HT-29 (cell line): ENCODE results near the gene FBXW10B. TPM values are rescaled to one million over a fixed set of nuclear protein-coding genes. Genes with fewer than 3 reads are reported as not detected.
"Not testable (repeated sequence)": the region's sequence is repeated elsewhere in the genome, so short reads cannot be mapped to it uniquely, and the experiment has no call there.

Experiments used
- DNase-seq: peaks from one replicate; pipeline ENCODE4 v3.0.0-alpha.2; 2015; ENCODE audit warnings: low spot score
- total RNA-seq: library from RNA; depleted of rRNA; stranded (reverse); fragments of >200 nt; shearing (Covaris generic); gene quantifications from 2 replicates; pipeline ENCODE4 v1.2.3, GENCODE V29; 2014

The FBXW10B gene
- total RNA-seq, 1 experiment from 2014 or later: 0.43 TPM

DNA sequence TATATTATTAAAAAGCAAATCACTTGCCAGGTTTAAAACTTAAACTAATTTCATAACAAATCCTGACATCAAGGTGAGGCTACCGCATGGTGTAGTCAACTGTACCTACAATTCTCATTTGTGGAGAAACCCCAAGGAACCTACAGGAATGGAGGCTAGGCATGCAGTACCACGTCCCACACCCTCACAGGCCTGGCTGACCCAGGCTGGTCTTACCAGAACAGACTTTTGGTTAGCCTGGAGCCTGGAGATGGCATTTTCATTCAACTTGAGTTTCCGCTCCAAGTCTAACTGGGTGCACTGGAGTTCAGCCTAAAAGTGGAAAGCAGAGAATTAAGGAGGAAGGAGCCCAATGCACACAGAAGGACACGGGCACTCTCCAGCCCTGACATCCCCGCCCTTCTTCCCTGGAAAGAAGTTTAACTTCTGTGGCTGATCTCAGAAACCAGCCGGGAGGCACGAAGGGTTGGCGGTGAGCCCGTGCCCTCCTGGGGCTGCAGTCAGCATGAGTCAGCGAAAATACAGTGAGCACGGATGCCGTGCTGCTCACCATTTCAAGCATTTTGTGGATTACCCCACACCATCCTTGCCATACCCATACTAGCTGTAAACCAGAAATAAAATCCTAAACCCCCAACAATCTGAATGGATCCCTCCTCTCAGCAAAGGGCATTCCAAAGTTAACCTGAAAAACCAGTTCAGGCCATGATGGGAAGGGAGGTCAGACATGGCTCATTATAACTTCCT is 23.2 kb upstream of the FBXW10B start:
- not testable (repeated sequence) for DNase-seq

DNA sequence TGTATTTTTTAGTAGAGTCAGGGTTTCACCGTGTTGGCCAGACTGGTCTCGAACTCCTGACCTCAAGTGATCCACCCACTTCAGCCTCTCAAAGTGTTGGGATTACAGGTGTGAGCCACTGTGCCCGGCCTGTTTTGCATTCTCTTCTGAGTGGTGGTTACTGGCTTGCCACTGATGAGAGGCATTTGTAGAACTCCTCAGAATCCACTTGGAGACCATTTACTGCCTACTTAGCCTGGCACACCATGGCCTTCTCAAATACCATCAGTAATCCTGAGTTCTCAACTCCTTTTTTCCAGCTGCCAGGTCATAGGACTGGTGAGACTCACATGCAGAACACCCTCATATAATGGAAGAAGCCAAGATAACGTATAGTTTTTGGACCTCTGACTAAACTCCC is 22.5 kb upstream of the FBXW10B start:
- DNase-seq: not testable (repeated sequence)

DNA sequence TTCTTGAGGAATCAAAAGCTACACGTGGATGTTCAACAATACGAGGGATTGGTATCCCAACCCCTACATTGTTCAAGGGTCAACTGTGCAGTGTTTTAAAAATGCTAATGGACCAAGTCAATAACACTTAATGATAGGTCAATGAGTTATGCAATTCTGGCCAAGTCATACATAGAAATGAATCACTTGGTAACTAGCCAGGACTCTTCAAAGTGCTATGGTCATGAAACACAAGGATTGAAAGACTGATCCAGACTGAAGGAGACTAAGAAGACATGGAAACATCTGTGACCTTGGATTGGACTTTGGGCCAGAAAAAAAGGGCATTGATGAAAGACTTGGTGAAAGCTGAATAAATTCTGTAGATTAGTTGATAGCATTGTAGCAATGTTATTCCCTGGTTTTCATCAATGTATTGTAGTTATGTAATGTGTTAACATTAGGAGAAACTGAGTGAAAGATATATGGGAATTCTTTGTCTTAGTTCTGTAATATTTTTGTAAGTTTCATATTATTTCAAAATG is 11.5 kb upstream of the FBXW10B start:
- not testable (repeated sequence) for DNase-seq

DNA sequence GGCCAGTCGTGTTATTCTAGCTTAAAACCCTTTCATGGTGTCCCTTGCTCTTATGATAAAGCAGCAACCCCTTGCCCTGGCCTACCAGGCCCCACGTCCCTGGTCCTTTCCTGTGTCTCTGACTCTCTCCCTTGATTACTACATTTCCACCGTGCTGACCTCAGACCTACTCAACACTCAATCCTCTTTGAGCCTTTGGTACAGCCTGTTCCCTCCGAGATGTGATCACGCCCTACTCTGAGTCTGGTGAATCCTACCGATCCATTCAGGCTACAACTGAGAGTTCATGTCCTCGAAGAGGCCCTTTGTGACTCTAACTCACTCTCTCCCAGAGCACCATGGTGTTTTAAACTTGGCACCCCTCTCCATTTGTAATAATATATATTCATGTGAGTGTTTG is 10.5 kb upstream of the FBXW10B start:
- DNase-seq: not testable (repeated sequence)

DNA sequence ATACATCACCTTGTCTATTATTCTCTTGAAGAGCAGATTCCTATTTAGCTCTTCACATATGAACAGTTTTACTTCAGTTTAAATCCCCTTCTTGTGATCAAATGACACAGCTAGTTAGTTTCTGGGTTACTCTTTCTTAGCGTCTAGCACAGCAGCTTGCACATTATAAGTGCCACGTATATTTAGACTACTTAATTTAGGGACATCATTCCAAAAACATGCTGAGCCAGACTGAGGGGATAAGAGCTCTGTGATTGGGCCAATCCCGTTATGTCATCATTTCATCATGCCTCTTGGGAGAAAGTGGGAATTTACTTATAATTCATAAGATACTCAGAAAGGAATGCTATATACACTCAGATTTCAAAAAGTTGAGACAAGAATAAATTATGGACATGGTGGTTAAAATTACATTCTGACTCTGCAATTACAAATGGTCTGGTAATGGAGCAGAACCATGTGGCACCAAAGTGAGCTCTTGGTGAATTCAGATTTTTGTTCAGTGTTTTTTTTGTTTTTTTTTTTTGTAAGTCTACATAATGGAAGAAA is 4.2 kb upstream of the FBXW10B start:
- DNase-seq: not testable (repeated sequence)

DNA sequence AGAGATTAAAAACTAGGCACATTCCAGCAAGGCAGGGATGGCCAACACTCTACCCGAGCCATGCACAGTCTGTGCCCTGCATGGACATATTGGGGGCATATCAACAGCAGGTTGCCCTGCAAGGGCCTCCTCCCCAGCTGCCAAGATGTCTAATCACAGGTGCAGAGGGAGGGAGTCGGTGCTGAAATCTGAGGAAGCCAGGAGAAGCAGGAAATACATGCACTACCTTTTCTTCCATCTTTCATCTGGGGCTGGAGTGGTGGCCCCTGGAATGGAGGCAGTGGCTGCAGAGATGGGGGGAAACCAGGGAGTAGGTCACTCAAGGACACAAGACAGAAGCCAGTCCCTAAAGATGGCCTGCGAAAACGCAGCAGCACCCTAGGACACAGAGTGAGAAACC is 3.8 kb upstream of the FBXW10B start:
- not testable (repeated sequence) for DNase-seq

DNA sequence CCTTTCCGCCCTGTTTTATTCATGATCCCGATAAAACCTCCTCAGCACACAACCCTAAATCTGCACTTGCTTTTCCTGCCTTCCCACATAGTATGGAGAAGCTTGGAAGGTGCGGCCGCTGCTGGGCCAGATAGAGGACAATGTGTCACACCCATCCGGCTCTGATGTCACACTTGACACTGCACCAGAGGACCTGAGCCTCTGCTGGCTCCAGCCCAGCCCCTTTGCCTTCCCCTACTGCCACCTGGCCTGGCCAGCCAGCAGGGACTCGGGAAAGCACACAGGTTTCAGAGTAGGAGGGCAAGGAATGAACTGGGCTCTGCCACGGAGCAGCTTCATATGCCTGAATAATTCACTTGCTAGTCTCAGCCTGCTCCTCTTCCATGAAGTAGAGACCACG is 2.6 kb upstream of the FBXW10B start:
- DNase-seq: not testable (repeated sequence)

DNA sequence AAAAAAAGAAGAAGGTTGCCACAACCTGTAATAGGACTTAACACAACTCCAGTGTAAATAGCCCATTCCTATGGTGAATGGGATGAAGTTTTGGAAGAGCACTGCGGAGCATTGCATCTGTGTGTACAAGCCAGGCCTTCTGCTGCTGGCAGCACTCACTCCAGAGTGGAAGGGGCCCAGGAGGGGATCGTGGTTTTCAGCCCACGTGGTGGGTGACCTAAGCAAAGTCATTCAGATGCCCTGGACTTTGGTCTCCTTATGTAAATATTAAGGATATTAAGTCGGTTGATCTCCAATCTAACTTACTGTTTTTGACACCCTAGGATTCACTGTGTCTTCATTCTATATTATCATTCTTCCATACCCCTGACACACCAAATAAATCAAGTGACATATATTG is 2.7 kb downstream of the FBXW10B start:
- DNase-seq: not testable (repeated sequence)

DNA sequence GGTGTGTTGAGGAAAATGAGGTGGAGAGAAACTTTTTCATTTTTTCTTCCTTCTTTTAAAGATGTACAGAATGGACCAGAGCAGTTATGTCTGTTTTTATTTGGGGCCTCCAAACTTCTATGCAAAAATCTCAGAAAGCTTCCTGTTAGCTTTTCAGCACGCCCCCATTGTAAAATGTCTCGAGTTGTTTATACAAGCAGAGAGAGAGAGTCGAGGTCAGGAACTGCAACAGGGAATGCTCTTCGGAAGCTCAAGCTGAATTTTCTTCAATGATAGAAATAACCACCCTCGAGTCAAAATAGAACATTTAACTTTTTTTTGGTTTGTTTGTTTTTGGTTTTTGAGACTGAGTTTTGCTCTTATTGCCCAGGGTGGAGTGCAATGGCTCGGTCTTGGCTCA is 3.7 kb downstream of the FBXW10B start:
- not testable (repeated sequence) for DNase-seq

DNA sequence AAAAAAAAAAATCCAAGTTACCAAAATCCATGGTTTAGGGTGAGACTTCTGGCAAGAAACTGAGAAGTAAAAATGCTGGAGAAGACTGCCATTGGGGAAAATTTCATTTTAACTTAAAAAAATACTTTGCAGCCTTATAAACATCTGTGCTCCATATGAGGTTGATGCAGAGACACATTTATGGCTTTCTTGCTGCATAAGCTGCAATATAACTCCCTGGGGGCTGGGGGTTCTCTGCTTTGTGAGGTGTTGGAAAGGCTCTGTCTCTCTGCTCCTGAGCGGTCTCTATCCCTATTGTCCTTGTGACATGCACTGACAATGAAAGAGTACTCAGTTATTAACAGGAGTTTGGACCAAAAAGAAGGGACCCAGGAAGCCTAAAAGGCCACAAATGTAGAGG is 6.4 kb downstream of the FBXW10B start:
- DNase-seq: not testable (repeated sequence)

DNA sequence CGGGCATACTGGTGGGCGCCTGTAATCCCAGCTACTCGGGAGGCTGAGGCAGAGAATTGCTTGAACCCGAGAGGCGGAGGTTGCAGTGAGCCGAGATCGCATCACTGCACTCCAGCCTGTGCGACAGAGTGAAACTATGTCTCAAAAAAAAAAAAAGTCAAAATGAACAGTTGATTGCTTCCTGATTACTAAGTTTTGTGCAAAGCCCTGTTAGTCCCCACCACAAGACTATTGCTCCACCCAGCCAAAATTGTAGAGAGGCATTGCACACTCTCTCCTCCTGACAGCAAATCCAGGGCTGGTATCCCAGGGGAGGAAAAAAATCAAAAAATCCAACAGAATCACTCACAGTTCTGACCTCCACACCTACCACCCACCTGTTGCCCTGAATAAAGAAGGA is 26.5 kb downstream of the FBXW10B start:
- not testable (repeated sequence) for DNase-seq

DNA sequence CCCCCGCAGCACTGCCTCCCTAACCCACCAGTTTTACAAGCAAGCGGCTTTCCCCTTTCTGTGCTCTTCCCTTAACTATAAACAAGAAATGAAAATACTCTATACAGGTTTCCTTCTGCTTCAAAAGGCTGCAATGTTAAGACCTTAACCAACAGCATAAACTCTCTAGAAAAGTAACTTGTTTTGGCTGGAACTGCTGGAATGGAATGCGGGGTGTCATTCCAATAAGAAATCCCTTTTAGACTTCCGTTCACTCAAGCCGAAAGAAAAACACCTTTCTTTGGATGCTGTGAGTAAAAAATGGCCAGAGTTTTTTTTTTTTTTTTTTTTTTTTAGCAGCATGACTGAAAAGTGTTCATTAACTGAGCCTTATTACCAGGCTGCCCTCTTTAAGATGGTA is 27.5 kb downstream of the FBXW10B start:
- not testable (repeated sequence) for DNase-seq

DNA sequence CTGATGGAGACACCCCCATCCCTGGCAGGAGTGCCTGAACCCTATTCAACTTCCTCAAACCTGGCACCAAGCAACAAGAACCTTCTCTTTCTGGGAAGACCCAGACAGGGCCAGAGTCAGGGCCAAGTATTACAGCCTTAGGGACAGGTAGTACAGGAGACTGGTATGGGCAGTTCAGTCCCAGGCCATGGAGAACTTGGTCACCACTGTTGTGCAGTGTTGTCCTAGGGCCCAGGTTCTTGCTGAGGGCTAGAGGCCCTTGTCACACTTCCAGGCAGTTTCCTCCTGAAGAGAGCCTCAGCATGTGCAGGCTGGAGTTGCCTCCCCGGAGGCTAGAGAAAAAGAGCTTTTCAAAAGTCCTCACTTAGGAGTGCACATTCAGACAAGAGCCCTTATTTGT is 28.7 kb downstream of the FBXW10B start:
- not testable (repeated sequence) for DNase-seq

DNA sequence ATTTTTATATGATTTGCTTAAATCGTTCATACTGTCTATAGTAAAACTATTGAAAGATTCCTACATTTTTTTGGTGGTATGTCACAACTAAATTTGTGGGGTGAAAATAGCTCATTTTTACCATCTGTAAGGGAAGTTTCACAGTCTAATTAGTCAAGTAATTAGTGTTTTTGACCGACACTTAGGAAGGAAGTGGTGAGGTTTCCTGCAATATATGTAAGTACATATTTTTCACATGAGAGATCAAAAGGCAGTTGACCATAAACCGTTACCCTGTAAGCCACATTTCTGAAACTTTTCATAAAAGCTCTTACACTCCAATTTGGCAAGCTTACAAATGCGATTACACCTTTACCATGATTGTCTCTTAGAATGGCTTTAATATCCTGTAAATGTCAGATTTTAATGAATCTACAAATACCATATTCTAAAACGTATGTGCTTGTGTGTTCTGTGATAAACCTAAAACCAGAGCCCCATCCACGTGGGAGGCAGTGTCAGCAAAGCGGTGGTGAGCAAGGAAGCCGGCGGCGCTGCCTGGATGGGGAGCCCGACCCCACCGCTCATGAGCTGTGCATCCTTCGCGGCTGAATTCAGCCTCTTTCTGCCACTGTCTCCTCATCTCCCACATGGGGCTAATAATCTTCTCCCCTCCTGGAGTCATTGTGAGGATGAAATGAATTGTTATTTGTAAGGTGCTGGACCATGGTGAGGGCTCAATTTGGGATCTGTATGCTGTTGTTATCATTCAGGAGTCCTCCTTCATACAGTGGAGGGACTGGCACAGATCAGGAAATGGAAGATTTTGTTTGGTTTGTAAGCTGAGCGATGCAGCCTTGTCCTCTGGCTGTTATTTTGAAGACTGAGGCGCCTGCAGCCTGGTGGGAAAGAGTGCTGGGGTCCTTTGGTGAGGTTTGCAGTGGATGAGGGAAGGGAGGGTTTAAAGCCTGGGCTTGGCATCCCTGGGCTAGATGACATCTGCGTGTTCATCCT is 29.7 kb downstream of the FBXW10B start:
- DNase-seq: not testable (repeated sequence)

DNA sequence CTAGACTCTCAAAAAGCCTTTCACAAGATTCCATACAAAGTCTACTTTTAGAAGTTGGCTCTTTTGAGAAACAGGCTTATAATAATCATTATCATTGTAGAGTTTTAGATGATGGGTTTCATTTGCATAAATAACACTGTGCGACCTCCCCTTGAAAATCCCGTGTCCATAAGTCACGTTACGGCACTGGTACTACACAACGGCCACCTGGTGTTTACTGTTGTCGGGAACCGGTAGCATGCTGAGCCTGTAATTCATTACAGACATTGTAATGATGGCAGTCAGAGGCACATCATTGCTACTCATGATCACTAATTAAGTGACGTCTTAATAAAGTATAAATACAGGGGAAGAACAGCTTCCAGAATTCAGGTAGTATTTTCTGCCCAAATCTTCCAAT is 31.5 kb downstream of the FBXW10B start:
- not testable (repeated sequence) for DNase-seq

DNA sequence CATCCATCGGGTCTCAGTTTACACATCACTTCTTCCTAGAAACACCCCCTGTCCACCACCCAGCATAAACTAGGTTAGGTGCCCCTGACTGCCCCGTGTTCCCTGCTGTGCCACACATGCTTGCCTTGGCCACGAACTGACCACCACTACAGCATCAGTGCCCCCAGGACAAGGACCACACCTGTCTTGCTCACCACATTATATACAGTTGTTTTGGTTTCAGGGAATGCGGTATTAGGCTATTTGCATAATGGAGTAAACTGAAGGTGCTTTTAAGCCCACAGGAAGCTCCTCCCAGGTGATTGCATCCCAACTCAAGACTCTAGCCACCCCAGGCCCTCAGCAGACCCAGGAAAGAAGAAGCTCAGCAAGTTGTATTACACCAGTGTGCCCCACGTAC is 36.2 kb downstream of the FBXW10B start:
- DNase-seq: not testable (repeated sequence)

DNA sequence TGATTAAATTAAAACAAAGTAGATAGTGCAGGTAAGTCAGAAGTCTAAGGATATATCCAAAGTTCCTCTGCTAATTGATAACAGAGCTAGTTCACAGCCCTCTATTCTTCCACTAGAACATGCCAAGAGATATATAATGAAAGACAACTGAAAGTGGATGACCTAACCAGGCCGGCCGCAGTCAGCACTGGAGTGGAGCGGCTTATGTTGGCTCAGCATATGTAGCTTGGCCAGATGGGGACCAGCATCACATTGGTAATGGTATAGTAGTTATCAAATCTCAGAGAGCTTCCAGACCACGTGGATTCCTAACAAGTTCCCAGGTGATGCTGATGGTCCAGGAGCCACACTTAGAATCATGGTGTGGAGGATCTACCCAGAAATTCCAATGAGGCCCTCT is 38.0 kb downstream of the FBXW10B start:
- DNase-seq: not testable (repeated sequence)

DNA sequence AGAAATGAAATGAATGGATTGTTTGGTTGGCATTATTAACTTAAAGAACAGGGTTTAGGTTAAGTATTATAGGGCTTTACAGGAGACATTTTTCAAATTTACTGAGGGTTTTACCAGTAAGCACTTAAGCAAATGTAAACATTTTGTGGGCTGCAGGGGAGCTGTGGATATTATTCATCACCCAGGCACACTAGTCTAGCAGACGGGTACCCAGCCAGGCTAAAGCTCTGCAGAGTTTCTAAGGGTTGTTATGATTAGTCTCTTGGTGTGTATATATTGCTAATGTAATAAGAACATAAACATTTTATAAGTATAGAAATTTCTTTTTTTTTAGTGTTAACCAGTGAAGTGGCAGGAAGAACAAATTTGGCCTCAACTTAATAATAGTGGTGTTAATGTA is 42.7 kb downstream of the FBXW10B start:
- DNase-seq: not testable (repeated sequence)

DNA sequence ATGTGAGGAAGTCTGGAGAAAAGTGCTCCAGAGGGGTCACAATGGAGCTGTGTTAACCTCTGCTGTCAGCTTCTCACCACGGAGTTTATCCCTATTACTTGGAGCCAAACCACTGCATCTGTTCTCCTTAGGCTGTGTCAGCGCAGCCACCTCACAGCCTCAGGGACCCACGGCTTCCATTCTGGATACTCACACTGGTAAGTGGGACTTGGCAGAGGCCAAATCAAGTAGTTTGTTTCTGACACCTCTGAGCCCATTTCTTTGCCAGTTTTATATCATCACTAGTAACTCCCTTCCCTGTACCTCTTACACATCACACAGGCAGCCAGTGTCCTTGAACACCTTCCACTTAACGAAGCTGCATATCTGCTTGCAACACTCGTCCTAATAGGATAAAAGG is 44.8 kb downstream of the FBXW10B start:
- DNase-seq: not testable (repeated sequence)

DNA sequence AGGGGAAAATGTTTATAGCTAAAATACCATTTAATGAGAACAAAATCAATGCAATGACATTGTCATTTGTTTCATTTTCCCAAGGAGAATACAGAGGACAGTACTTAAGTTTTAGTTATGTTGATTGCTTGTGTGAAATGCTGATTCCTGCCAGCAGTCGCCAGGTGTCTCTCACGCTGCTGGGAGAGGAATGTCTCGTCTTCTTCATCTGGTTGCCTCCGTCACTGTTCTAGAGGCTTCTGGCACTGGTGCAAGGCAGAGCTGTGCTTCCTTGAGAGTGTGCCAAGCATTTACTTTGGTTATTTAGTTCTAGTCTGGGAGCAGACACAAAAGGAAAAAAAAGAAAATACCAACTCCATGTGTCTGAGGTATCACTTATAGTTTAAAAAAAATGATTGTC is 45.6 kb downstream of the FBXW10B start:
- DNase-seq: not testable (repeated sequence)
